HFF-Myc (cell line): ENCODE data around the gene CARD19.
"Not testable (repeated sequence)": the region's sequence is repeated elsewhere in the genome, so short reads cannot be mapped to it uniquely, and the experiment has no call there.

Source experiments
- DNase-seq: peaks from one replicate; pipeline ENCODE4 v3.0.0-alpha.2; 2011; ENCODE audit warnings: low read depth; ENCODE audit errors: extremely low read depth
- H3K4me3 ChIP-seq: replicated peaks from 2 replicates; pipeline ENCODE4 v1.5.1; 2011; ENCODE audit warnings: low read depth, mild to moderate bottlenecking, control low read depth, low read length
- TF ChIP-seq, protein P1 (sequence below): IDR thresholded peaks from 2 replicates; pipeline ENCODE4 v1.5.1; 2012; ENCODE audit warnings: mild to moderate bottlenecking, low read depth, low read length, control low read depth; ENCODE audit errors: missing control alignments

CARD19 gene

DNA sequence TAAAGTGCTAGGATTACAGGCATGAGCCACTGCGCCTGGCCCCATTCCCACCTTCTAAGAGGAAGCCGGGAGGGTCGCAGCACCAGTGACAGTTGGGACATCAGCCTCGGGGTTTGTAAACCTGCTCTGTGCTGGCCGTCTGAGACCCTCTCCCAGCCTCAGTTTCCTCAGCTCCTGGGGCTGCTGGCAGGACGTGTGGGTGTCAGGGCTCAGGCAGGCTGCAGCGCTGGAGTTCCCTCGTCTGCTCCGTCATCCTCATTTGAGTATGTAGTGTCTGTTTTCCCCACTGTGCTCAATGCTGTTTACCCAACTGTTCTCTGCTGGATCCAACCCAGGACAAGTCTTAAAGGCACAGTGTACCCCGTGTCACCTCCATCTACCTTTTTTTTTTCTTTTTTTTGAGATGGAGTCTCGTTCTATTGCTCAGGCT, 40.0 kb downstream of the CARD19 start:
- H3K4me3 ChIP-seq = no peak overlapping the region

DNA sequence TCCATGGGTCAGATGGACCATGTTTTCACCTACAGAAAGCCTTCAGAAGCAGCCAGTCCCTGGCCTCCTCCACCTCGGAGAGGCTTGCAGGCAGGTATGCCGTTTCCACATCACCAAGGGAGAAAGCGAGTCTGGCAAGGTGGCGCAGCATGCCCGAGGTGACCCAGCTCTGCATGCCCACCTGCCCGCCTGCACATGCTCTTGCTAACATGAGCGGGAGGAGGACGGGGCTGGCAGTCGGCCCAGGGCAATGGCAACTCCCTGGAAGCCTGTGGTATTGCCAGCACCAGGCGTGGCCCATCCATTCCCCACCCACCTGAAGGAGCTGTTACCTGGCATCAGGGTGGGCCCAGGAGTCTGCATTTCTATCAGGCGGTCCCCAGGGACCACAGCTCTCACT, 41.3 kb downstream of the CARD19 start:
- no peak overlapping the region for H3K4me3 ChIP-seq

More for the DNA sequence above, 40.0 kb downstream of the CARD19 start:
- TF ChIP-seq, protein P1, sequence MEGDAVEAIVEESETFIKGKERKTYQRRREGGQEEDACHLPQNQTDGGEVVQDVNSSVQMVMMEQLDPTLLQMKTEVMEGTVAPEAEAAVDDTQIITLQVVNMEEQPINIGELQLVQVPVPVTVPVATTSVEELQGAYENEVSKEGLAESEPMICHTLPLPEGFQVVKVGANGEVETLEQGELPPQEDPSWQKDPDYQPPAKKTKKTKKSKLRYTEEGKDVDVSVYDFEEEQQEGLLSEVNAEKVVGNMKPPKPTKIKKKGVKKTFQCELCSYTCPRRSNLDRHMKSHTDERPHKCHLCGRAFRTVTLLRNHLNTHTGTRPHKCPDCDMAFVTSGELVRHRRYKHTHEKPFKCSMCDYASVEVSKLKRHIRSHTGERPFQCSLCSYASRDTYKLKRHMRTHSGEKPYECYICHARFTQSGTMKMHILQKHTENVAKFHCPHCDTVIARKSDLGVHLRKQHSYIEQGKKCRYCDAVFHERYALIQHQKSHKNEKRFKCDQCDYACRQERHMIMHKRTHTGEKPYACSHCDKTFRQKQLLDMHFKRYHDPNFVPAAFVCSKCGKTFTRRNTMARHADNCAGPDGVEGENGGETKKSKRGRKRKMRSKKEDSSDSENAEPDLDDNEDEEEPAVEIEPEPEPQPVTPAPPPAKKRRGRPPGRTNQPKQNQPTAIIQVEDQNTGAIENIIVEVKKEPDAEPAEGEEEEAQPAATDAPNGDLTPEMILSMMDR = no peak
- no peak for DNase-seq

DNA sequence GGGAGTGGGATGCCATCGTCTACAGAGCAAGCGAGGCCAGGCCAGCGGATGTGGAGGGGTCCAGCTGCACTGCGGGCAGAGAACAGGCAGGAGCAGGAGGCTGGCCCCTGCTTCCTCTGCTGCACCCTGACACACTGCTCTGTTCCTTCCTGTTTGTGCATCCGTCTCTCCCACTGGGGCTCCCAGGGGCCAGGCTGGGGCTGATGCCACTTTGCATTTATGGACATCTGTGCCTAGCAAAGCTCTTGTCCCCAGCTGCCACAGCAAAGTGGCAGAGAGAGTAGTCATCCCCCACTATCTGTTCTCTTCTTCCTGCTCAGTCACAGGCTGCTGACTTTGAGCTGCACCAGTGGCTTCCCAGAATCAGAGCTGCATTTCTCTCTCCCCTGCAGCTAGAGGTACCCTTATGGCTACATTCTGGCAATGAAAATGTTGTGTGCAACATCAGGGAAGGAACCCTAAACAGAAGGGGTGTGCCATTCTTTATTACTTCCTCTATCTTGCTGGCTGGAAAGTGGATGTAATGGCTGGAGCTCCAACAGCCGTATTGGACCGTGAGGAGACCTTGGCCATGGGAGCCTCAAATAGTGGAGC, 42.3 kb downstream of the CARD19 start:
- H3K4me3 ChIP-seq = no peak overlapping the region
- DNase-seq = no peak
- TF ChIP-seq, protein P1 = no peak

More for the DNA sequence above, 41.3 kb downstream of the CARD19 start:
- no peak for DNase-seq
- TF ChIP-seq, protein P1 = no peak

DNA sequence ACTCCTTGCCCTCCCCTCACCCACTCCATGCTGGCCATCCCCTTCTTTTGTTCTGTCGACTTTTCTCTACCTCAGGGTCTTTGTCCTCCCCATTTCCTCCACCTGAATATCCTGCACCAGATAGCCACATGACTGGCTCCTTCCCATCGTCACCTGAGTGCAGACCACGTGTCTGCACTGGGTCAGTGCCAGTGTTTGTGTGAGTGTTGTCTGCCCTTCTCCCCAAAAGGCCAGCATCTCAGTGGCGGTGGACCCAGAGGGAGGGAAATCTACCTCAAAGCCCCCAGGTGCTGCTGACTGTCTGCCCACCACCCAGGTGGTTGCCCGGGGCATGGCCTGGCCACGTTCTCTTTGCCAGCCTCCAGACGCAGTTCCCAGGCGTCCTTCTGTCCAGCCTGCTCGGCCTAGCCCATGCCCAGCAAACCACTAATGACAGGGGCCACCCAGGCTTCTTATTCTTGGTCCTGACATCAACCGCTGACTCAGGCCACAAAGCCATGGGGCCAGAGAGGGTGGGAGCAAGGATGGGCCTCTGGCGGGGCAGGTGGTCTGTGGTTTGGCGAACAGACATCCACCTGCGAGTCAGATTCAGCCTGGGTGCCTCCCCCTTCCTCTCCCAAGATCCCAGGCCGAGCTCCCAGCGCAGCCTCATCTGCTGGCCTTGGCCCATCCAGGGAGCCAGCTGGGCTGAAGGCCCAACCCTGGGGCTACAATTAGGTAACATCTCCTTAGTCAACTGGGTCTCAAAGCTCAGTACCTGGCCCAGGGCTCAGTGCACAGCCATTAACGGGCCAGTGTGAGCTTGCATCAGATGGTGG, 43.6 kb downstream of the CARD19 start:
- DNase-seq = no peak
- TF ChIP-seq, protein P1 = no peak
- H3K4me3 ChIP-seq = no peak overlapping the region

DNA sequence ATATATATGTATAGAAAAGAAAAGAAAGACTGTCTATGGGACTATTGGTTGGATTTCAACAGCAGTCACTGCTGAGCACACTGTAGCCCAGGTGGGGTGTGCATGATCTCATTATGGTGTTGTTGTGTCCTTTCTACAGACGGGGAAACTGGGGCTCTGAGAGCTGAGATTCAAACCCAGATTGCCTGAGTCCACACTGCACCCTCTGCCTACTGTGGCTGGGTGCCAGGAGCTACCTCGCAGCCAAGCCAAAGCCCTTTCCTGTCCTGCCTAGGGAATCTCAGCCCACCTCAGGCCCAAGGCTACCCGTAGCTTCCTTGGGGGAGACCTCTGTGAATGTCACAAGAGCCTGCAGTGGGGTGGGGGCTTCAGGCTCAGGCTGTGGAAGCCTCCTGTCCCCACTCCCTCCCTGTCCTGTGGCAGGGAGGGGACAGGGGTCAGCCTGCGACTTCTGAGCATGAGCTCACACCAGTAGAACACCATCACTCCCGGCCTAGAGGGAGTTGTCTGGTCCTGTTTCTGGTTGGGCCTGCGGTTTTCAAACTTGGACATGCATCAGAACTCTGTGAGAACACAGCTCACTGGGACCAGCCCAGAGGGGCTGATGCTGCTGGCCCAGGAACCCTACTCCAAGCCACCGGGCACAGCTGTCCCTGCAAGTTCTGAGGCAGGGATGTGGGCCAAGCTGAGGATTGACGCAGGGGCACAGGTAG, 45.9 kb downstream of the CARD19 start:
- DNase-seq = no peak
- H3K4me3 ChIP-seq = no peak overlapping the region
- TF ChIP-seq, protein P1 = no peak

DNA sequence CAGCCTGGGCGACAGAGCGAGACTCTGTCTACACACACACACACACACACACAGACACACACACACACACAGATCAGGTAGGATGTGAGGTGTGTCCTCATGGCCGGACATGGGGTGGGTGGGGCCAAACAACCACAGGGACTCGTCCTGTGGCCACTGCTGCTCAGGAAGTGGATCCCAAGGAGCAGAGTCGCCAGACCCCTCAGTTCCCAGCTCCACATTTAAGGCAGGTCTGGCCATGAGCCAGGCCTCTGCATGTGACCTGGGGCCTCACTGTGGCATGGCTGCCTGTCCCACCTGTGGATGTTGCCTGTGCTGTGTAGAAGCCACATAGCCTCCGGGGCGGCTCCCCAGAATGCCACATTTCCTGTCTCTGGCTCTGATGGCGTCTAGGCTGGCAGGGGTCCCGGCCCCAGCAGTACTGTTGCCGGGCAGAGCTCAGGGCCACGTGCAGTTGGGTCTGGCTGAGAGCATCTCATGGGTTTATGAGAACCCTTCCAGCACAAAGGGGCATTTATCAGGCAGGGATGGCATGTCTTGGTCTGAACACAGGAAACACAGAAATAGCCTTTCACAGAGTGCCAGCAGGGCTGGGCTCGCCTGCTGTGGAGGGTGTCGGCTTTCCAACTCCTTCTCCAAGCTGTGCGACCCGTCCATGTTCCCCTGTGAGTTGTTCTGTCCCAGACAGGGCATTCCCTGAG, 48.0 kb downstream of the CARD19 start:
- TF ChIP-seq, protein P1 = no peak
- no peak for DNase-seq
- H3K4me3 ChIP-seq = no peak overlapping the region

DNA sequence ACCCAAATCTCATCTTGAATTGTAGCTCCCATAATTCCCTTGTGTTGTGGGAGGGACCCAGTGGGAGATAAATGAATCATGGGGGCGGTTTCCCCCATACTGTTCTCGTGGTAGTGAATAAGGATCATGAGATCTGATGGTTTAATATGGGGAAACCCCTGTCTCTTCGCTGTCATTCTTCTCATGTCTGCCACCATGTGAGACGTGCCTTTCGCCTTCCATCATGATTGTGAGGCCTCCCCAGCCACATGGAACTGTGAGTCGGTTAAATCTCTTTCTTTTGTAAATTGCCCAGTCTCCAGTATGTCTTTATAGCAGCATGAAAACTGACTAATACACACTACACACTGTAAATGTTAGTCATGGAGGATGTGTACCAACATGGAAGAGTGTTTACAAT, 50.7 kb downstream of the CARD19 start:
- H3K4me3 ChIP-seq, DNase-seq: not testable (repeated sequence)
